Esophagus muscularis mucosa (tissue), 4 donors: ENCODE results near the gene TOM1. TPM values are rescaled to one million over a fixed set of nuclear protein-coding genes. Genes with fewer than 3 reads are reported as not detected.

Experiments used
- DNase-seq: peaks from one replicate; pipeline ENCODE4 v3.0.0-alpha.2; 2017; ENCODE audit errors: extremely low spot score
- H3K27ac ChIP-seq, 4 donors: fragments of 200-600 bp; sonication (generic); replicated peaks in 1 of 4; 1 replicate in 3 of 4; 2 replicates in 1 of 4; pipeline ENCODE4 v1.5.1; 2016 to 2019; ENCODE audit warnings: mild to moderate bottlenecking in 1 of 4
- H3K27me3 ChIP-seq, 4 donors: fragments of 200-600 bp; sonication (generic); one replicate each; pipeline versions ENCODE4 v1.5.1 to v1.6.0; 2016 to 2019
- H3K36me3 ChIP-seq, 4 donors: fragments of 200-600 bp; sonication (generic); one replicate each; pipeline ENCODE4 v1.5.1; 2016 to 2019
- H3K4me1 ChIP-seq, 4 donors: fragments of 200-600 bp; sonication (generic); one replicate each; pipeline ENCODE4 v1.5.1; 2016 to 2019
- H3K4me3 ChIP-seq, 4 donors: fragments of 200-600 bp; sonication (generic); 1 replicate in 2 of 4; 2 replicates in 2 of 4; pipeline ENCODE4 v1.5.1; 2016 to 2019; ENCODE audit warnings: mild to moderate bottlenecking in 4 of 4, moderate library complexity in 1 of 4
- H3K9me3 ChIP-seq, 4 donors: fragments of 200-600 bp; sonication (generic); 1 replicate in 3 of 4; 2 replicates in 1 of 4; pipeline ENCODE4 v1.5.1; 2016 to 2019
- EP300 ChIP-seq: sonication (generic); formaldehyde crosslinking; IDR thresholded peaks from one replicate; pipeline ENCODE4 v1.6.1; 2017; ENCODE audit warnings: antibody characterized with exemption
- POLR2A ChIP-seq: fragments of 450-650 bp; IDR thresholded peaks from one replicate; pipeline ENCODE4 v1.6.1; 2017; ENCODE audit warnings: antibody characterized with exemption, moderate library complexity, mild to moderate bottlenecking, low read depth
- POLR2AphosphoS5 ChIP-seq, 2 donors: sonication (generic); formaldehyde crosslinking; IDR thresholded peaks; one replicate each; pipeline ENCODE4 v1.6.1; 2017; ENCODE audit warnings: antibody characterized with exemption in 2 of 2
- WGBS: methylation state at CpG from one replicate; pipeline ENCODE4 v1.1.5; 2018; 5-methylcytosine and 5-hydroxymethylcytosine counted together
- intact Hi-C: fragments of 100-400 bp; cut with DNase I; formaldehyde crosslinking; loops from one replicate; pipeline ENCODE4 v1.15.1; 2023
- total RNA-seq, 4 donors: library from RNA; depleted of rRNA; stranded (reverse); fragments of >200 nt; gene quantifications; one replicate each; pipeline versions ENCODE4 v1.1.0 to v1.2.1, GENCODE V29; 2016
- TF ChIP-seq, protein P1 (sequence below), 3 experiments: fragments of 200-600 bp in 2 of 3; fragments of 450-650 bp in 1 of 3; sonication (generic) in 2 of 3; IDR thresholded peaks; one replicate each; pipeline ENCODE4 v1.5.1; 2017 to 2019; ENCODE audit warnings: antibody characterized with exemption in 3 of 3, mild to moderate bottlenecking in 2 of 3, moderate library complexity in 1 of 3

The TOM1 gene
- total RNA-seq, 4 donors from 2014 or later = 22.8 to 44.6 (median 35.8) TPM

DNA sequence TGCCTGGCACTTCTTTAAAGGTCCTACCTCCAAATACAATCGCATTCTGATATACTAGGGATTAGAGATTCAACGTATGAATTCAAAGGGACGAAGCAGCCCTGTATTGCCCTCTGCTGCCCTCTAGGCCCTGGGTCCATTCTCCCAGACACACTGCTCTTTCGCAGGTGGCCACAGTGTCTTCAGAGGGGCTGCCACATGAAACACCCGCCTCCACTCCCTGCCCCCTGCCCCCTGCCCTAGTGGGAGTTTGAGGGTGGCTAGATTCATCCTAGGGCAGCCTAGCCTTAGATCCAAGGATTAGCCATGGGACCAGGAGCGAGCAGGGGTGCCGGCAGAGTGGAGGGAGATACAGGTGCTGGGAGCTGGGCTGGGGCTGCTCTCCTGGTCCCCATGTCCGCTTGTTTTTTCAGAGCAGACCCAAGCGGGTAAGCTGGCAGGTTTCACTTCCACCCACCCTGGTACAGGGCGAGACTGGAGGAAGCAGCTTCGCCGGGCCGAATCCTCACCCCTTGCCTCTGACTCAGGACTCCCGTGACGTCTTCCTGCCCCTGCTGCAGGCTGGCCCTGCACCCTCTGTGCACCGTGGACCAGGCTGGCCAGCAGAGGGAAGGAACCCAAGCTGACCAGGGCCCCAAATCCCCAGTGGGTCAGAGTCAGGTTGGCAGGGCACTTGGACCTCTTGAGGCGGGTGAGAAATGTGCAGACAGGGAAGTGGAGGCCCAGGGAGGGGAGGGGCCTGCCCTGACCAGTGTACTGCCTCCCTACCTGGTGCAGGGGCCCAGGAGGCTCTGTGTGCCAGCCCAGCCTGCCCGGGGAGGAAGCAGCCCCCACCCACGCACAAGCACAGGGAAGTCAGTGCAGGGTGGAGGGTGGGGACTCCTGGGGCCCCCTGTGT is 52.8 kb downstream of the TOM1 start:
- Histone ChIP-seq H3K27me3 (no peaks in the 10 kb centered on the region), H3K4me3 (no peak overlapping the region), H3K36me3 (peaks cover 0 to 15% (median 12%) of the 10 kb centered on the region in 4 donors), H3K27ac (peak overlapping the region; percentile 57 to 88 (median 86)), H3K9me3 (no peaks in the 10 kb centered on the region), H3K4me1 (peaks cover 17 to 45% (median 34%) of the 10 kb centered on the region in 4 donors)
- no peak for DNase-seq
- WGBS = 38% methylated on average over 10 of the region's 19 CpGs
- TF ChIP-seq, protein P1, sequence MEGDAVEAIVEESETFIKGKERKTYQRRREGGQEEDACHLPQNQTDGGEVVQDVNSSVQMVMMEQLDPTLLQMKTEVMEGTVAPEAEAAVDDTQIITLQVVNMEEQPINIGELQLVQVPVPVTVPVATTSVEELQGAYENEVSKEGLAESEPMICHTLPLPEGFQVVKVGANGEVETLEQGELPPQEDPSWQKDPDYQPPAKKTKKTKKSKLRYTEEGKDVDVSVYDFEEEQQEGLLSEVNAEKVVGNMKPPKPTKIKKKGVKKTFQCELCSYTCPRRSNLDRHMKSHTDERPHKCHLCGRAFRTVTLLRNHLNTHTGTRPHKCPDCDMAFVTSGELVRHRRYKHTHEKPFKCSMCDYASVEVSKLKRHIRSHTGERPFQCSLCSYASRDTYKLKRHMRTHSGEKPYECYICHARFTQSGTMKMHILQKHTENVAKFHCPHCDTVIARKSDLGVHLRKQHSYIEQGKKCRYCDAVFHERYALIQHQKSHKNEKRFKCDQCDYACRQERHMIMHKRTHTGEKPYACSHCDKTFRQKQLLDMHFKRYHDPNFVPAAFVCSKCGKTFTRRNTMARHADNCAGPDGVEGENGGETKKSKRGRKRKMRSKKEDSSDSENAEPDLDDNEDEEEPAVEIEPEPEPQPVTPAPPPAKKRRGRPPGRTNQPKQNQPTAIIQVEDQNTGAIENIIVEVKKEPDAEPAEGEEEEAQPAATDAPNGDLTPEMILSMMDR (IDR thresholded peaks at IDR 0.05) = peak in 2 of 3 experiments; percentile 23 to 32
- TF ChIP-seq POLR2AphosphoS5 (IDR thresholded peaks at IDR 0.05) = peak; percentile 19 to 44
- no peak for TF ChIP-seq POLR2A
- TF ChIP-seq EP300 = no peak
- intact Hi-C loops = loop anchor here (5.0 kb wide), 1 partner anchor 270 kb away; no protein-coding TSS in a partner anchor

DNA sequence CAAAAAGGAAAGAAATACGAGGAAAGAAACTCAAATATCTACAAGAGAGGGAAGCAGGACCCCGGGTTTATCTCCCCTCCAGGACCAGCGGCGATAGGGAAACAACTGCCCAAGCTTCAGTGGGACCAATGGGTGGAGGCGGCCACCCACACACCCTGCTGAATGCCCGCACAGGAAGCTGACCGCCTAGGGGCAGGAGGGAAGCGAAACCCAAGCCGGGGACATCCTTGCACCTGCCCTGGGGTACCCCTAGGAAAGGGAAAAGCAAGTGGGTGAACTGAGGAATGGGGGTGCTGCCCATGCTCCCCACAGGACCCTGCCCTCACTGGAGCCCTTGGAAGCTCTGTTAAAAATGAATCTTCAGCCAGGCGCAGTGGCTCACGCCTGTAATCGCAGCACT is 53.6 kb downstream of the TOM1 start:
- H3K9me3 ChIP-seq = no peaks in the 10 kb centered on the region
- H3K27me3 ChIP-seq = no peaks in the 10 kb centered on the region
- WGBS = 70% methylated on average over 12 of the region's 12 CpGs
- peak overlapping the region; percentile 57 to 88 (median 86) for H3K27ac ChIP-seq
- DNase-seq = no peak
- intact Hi-C loops = loop anchor here (5.0 kb wide), 1 partner anchor 269 kb away; no protein-coding TSS in a partner anchor
- TF ChIP-seq, protein P1 (IDR thresholded peaks at IDR 0.05) = no peak
- no peak for TF ChIP-seq POLR2A
- no peak for TF ChIP-seq EP300
- TF ChIP-seq POLR2AphosphoS5 (IDR thresholded peaks at IDR 0.05) = no peak
- H3K36me3 ChIP-seq = peaks cover 0 to 6% (median 3%) of the 10 kb centered on the region in 4 donors
- H3K4me1 ChIP-seq = peaks cover 17 to 45% (median 34%) of the 10 kb centered on the region in 4 donors
- no peak overlapping the region for H3K4me3 ChIP-seq

DNA sequence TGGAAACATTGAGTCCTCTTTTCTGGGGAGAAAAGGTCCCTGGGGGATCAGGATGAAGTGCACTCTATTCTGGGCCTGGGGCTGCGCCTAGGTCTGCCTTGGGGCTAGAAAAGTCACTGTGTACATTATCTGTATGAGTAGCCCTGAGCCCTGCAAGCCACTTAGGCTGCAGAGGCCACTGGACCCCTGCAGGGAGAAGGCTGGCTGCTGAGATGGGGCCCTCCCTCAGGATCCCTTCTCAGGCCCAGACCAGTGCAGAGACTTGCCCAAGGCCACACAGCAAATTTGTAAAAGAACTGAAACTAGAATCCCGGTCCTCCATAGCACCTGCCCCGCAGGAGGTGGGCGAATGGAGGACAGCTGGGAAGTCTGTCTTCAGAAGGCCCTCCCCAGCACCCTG is 54.4 kb downstream of the TOM1 start:
- intact Hi-C loops = loop anchor here (5.0 kb wide), 1 partner anchor 268 kb away; no protein-coding TSS in a partner anchor
- 79% methylated on average over 4 of the region's 4 CpGs for WGBS
- no peak overlapping the region for H3K4me3 ChIP-seq
- H3K27ac ChIP-seq = no peak overlapping the region
- TF ChIP-seq POLR2AphosphoS5 (IDR thresholded peaks at IDR 0.05) = no peak
- TF ChIP-seq POLR2A = no peak
- TF ChIP-seq, protein P1 (IDR thresholded peaks at IDR 0.05) = no peak
- no peak for TF ChIP-seq EP300
- H3K36me3 ChIP-seq = no peaks in the 10 kb centered on the region
- H3K4me1 ChIP-seq = peaks cover 17 to 45% (median 34%) of the 10 kb centered on the region in 4 donors
- H3K27me3 ChIP-seq = no peaks in the 10 kb centered on the region
- H3K9me3 ChIP-seq = no peaks in the 10 kb centered on the region
- no peak for DNase-seq

DNA sequence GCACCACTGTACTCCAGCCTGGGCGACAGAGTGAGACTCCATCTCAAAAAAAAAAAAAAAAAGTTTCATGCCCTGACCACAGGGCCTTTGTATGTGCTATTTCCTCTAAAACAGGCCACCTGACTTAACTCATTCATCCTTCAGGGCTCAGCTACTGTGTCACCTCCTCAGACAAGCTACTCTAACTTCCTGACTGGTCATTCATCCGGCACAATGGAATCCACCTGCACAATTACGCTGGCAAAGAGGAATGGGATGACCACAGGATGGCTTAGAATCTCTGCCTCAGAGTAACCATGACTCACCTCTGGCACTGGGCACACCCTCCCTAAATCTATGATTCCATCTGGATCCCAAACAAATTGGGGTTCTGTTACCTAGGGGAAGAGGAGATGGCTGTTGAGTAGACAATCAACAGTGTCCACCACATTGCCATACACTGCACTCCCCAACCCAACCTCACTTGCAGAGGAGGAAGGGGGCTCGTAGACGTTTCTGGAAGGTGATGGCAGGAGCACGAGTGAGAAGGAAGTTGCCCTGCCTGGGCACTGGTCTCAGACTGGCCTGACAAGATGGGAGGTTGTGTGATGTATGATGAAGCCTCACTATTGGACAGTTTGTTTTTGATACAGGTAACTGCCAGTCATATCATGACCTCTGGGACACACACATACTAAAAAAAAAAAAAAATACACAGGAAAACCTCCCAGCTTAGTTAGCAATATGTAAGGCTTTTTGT is 58.4 kb downstream of the TOM1 start:
- intact Hi-C loops = no loop called here
- 78% methylated on average over 6 of the region's 6 CpGs for WGBS
- H3K27me3 ChIP-seq = peaks cover 0 to 35% (median 10%) of the 10 kb centered on the region in 4 donors

More for the DNA sequence above, 58.4 kb downstream of the TOM1 start:
- DNase-seq = no peak
- Histone ChIP-seq H3K4me1 (peaks cover 0 to 7% (median 0%) of the 10 kb centered on the region in 4 donors), H3K36me3 (no peaks in the 10 kb centered on the region), H3K4me3 (no peak overlapping the region), H3K9me3 (no peaks in the 10 kb centered on the region), H3K27ac (no peak overlapping the region)
- no peak for TF ChIP-seq EP300
- no peak for TF ChIP-seq POLR2A
- no peak for TF ChIP-seq POLR2AphosphoS5 (IDR thresholded peaks at IDR 0.05)
- TF ChIP-seq, protein P1 (IDR thresholded peaks at IDR 0.05) = no peak
